Thoracic aorta (tissue), 2 donors: ENCODE measurements around the gene CALN1. TPM values are rescaled to one million over a fixed set of nuclear protein-coding genes. Genes with fewer than 3 reads are reported as not detected.

ENCODE experiments used
- ATAC-seq: fragments of 150-250 bp; one replicate; pipeline ENCODE4 v1.8.0; 2017; ENCODE audit warnings: low read depth; ENCODE audit not compliant: insufficient number of reproducible peaks, low FRiP score
- DNase-seq: peaks from one replicate; pipeline ENCODE4 v3.0.0-alpha.2; 2020; ENCODE audit warnings: low spot score
- H3K27ac ChIP-seq, 2 donors: fragments of 200-600 bp; sonication (generic); 1 replicate in 1 of 2; 2 replicates in 1 of 2; pipeline ENCODE4 v1.5.1; 2016; ENCODE audit warnings: mild to moderate bottlenecking in 2 of 2, moderate library complexity in 2 of 2
- H3K27me3 ChIP-seq: fragments of 200-600 bp; sonication (generic); replicated peaks from 2 replicates; pipeline ENCODE4 v1.6.0; 2016; ENCODE audit warnings: mild to moderate bottlenecking; ENCODE audit not compliant: insufficient read depth
- H3K36me3 ChIP-seq: fragments of 200-600 bp; sonication (generic); one replicate; pipeline ENCODE4 v1.5.1; 2016
- H3K4me1 ChIP-seq, 2 donors: fragments of 200-600 bp; sonication (generic); 1 replicate in 1 of 2; 2 replicates in 1 of 2; pipeline versions ENCODE4 v1.5.1 to v1.6.0; 2016; ENCODE audit warnings: low read depth in 2 of 2, mild to moderate bottlenecking in 1 of 2; ENCODE audit not compliant: control insufficient read depth in 1 of 2
- H3K4me3 ChIP-seq: fragments of 200-600 bp; sonication (generic); 2 replicates; pipeline ENCODE4 v1.5.1; 2016; ENCODE audit warnings: mild to moderate bottlenecking
- H3K9me3 ChIP-seq: fragments of 200-600 bp; sonication (generic); 2 replicates; pipeline ENCODE4 v1.5.1; 2016
- total RNA-seq, 2 donors: library from RNA; depleted of rRNA; stranded (reverse); fragments of >200 nt; gene quantifications; one replicate each; pipeline versions ENCODE4 v1.1.0 to v1.2.3, GENCODE V29; 2016
- TF ChIP-seq, protein P1 (sequence below): fragments of 200-600 bp; sonication (generic); IDR thresholded peaks from one replicate; pipeline ENCODE4 v1.5.1; 2019; ENCODE audit warnings: antibody characterized with exemption

The CALN1 gene
- total RNA-seq, 2 donors from 2014 or later: not detected

DNA sequence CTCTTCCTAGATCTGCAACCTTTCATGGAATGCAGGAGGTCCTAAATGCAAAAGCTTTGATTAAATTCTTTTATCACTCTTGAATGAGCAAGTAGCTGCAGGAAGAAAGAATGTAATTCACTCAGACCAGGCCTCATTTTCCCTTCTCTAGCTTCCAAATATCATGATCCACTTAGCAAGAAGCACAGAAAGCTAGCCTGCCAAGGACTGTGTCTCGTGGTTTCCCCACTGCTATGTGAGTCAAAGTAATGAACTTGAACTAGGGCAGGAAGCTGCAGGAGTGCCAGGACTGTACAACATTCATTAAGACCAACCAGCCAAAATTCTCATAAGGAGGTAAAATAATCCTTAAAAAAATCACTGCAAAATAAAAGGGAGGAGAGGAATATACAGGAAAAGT lies 379.2 kb downstream of the CALN1 start:
- ATAC-seq: no peak
- TF ChIP-seq, protein P1, sequence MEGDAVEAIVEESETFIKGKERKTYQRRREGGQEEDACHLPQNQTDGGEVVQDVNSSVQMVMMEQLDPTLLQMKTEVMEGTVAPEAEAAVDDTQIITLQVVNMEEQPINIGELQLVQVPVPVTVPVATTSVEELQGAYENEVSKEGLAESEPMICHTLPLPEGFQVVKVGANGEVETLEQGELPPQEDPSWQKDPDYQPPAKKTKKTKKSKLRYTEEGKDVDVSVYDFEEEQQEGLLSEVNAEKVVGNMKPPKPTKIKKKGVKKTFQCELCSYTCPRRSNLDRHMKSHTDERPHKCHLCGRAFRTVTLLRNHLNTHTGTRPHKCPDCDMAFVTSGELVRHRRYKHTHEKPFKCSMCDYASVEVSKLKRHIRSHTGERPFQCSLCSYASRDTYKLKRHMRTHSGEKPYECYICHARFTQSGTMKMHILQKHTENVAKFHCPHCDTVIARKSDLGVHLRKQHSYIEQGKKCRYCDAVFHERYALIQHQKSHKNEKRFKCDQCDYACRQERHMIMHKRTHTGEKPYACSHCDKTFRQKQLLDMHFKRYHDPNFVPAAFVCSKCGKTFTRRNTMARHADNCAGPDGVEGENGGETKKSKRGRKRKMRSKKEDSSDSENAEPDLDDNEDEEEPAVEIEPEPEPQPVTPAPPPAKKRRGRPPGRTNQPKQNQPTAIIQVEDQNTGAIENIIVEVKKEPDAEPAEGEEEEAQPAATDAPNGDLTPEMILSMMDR: no peak

DNA sequence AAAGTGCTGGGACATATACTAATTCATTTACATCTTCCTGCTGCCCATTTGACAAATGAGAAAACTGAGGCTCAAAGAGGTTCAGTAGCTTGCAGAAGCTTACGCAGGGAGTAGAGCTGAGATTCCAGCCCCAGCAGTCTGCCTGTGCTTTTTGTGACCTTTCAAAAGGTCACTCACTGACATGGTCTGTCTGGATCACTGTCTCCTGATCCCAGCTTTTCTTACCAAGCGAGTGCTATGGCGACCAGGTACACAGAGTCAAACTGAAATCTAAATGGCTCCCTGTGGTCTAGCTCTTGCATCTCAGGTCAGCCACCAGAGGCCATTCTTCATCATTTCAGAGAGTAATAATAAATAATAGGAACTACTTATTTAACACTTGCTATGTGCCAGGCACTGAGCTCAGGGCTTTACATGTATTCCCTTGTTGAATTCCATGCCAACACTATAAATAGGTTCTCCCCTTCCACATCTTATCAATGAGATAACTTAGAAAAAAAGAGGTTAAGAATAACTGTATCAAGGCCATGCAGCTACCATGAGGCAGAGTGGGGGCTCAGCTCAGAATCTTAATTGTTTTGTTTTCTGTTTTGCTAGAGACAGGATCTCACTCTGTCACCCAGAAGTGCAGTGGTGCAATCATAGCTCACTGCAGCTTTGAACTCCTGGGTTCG lies 381.0 kb downstream of the CALN1 start:
- ATAC-seq (no peak), DNase-seq (no peak)
- H3K4me1 ChIP-seq: no peaks in the 10 kb centered on the region
- no peaks in the 10 kb centered on the region for H3K36me3 ChIP-seq
- no peaks in the 10 kb centered on the region for H3K9me3 ChIP-seq
- no peak overlapping the region for H3K27ac ChIP-seq
- no peak overlapping the region for H3K4me3 ChIP-seq
- TF ChIP-seq, protein P1: no peak
- no peaks in the 10 kb centered on the region for H3K27me3 ChIP-seq

More for the DNA sequence above, 379.2 kb downstream of the CALN1 start:
- Histone ChIP-seq H3K9me3 (no peaks in the 10 kb centered on the region), H3K27ac (no peak overlapping the region), H3K4me3 (no peak overlapping the region), H3K27me3 (no peaks in the 10 kb centered on the region), H3K36me3 (no peaks in the 10 kb centered on the region), H3K4me1 (no peaks in the 10 kb centered on the region)
- no peak for DNase-seq

GRCh38 chr7:72028267-72028666 lies 383.9 kb downstream of the CALN1 start:
- H3K4me3 ChIP-seq: no peak overlapping the region
- no peaks in the 10 kb centered on the region for H3K27me3 ChIP-seq
- ATAC-seq: no peak
- DNase-seq: no peak
- TF ChIP-seq, protein P1: no peak
- no peaks in the 10 kb centered on the region for H3K9me3 ChIP-seq
- H3K27ac ChIP-seq: no peak overlapping the region
- no peaks in the 10 kb centered on the region for H3K36me3 ChIP-seq
- no peaks in the 10 kb centered on the region for H3K4me1 ChIP-seq

DNA sequence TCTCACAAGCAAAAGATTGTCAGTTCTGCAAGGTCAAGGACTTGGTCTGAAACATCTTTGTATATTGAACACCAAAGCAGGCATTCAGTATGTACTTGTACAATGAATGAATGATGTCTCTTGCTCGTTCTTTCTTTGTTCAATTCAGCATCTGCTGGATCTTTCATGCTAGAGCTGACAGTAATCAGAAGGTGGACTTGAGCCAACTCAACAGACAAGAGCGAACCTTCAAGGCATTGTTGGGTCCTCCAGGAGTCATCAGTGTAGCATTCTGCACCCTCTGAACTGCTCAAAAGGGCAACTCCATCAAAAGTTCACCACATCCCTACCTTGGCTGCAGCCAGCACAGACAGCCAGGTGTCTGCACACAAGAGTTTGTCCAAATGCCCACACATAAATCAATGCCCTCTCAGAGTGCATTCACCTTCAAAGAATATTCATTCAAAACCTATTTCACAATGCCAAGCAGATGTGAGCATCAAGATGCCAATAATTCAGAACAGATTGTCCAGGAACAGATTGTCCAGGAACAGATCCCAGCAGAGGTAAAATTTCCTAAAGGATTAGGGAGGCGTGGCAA lies 386.7 kb downstream of the CALN1 start:
- H3K4me1 ChIP-seq: no peaks in the 10 kb centered on the region
- no peak overlapping the region for H3K4me3 ChIP-seq
- TF ChIP-seq, protein P1: no peak
- no peaks in the 10 kb centered on the region for H3K27me3 ChIP-seq
- no peak for DNase-seq
- H3K27ac ChIP-seq: no peak overlapping the region
- H3K9me3 ChIP-seq: no peaks in the 10 kb centered on the region
- no peak for ATAC-seq
- H3K36me3 ChIP-seq: no peaks in the 10 kb centered on the region

DNA sequence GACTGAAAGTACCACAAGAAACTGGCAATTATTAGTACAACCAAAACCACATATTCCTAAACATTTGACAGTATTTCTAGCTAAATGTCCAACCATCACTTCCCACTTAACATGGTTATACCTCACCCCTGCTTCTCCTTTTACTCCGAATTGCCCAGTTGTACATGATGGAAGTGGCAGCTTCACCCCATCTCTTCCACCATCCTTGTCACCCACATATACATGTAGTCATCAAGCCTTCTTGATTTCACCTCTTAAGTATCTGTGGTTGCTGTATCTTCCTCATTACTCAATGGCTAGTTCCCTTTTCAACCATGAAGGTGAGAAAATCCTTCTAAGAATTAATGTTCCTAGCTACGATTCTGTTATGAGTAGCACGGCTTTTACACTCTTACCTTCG lies 388.2 kb downstream of the CALN1 start:
- TF ChIP-seq, protein P1: no peak
- DNase-seq: no peak
- H3K4me1 ChIP-seq: no peaks in the 10 kb centered on the region
- ATAC-seq: no peak
- no peak overlapping the region for H3K27ac ChIP-seq
- no peaks in the 10 kb centered on the region for H3K9me3 ChIP-seq
- no peaks in the 10 kb centered on the region for H3K27me3 ChIP-seq
- H3K36me3 ChIP-seq: no peaks in the 10 kb centered on the region
- no peak overlapping the region for H3K4me3 ChIP-seq
